GM21619 (cell line): ENCODE data around the gene HSD17B4.
"Not testable (repeated sequence)": the region's sequence is repeated elsewhere in the genome, so short reads cannot be mapped to it uniquely, and the experiment has no call there.

Experiments
- ATAC-seq: cut with Tn5 transposase; IDR thresholded peaks from one replicate; pipeline ENCODE4 v1.9.1; 2021; ENCODE audit not compliant: unreplicated experiment

Gene HSD17B4, protein sequence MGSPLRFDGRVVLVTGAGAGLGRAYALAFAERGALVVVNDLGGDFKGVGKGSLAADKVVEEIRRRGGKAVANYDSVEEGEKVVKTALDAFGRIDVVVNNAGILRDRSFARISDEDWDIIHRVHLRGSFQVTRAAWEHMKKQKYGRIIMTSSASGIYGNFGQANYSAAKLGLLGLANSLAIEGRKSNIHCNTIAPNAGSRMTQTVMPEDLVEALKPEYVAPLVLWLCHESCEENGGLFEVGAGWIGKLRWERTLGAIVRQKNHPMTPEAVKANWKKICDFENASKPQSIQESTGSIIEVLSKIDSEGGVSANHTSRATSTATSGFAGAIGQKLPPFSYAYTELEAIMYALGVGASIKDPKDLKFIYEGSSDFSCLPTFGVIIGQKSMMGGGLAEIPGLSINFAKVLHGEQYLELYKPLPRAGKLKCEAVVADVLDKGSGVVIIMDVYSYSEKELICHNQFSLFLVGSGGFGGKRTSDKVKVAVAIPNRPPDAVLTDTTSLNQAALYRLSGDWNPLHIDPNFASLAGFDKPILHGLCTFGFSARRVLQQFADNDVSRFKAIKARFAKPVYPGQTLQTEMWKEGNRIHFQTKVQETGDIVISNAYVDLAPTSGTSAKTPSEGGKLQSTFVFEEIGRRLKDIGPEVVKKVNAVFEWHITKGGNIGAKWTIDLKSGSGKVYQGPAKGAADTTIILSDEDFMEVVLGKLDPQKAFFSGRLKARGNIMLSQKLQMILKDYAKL

DNA sequence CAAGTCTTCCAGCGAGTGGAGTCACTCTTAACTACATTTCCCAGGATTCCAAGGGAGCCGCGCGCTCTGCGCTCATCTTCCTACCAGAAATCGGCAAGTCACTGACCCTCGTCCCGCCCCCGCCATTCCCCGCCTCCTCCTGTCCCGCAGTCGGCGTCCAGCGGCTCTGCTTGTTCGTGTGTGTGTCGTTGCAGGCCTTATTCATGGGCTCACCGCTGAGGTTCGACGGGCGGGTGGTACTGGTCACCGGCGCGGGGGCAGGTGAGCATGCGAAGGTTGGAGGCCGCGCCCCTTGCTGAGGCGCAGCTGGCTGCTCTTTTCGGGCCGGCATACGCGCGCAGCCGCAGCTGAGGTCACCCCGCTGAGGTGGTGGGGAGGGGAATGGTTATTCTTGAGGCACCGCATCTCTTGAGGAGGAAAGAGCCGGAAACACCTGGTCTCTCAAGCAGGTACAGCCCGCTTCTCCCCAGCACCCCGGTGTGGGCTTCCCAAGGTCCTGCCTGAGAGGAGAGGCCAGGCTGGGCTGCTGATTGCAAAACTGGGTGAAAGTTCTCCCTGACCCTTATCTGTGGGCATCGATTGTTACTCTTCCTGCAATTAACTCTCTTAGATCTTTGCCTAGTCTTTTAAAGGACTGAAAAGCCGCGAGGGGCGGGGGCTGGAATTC, at the start of gene HSD17B4:
HSD17B4 (plus strand) TSS at position 125 of the 667 bp plus-strand sequence; CDS start at position 204, 79 bp downstream.
- ATAC-seq = peak; percentile 94

DNA sequence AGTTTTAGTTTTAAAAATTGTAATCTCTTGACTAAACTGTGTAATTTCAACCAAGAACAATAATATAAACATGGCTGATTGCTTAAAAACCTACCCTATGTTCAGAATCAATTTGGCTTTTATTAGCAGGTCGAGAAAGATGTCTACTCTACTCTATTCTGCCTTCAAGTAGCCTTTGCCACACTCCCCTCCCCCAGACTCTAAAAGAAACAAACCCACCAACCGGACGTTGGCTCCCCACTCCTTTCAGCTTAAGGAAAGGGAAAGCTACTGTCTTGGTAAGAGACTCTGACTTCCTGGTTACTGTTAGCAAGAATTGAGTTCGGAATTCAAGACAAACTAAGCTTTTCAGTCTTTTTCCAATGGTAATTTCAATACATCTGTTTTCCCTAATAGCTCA, 49.7 kb upstream of the HSD17B4 start:
- ATAC-seq = no peak

DNA sequence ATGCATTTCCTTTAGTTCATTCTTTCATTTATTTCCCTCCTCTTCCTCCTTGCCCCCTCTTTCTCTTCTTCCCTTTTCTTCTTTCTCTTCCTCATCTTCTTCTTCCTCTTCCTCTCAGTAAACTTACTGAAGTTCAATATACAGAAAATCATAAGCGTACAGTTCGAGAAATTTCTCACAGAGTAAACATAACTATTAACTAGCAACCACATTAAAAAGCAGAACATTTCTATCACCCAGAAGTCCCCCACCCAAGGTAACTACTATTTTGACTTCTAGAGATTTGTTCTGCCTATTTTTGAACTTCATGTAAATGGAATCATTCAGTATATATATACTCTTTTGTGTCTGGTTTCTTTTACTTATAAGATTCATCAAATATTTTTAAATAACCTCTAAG, 48.3 kb upstream of the HSD17B4 start:
- no peak for ATAC-seq

DNA sequence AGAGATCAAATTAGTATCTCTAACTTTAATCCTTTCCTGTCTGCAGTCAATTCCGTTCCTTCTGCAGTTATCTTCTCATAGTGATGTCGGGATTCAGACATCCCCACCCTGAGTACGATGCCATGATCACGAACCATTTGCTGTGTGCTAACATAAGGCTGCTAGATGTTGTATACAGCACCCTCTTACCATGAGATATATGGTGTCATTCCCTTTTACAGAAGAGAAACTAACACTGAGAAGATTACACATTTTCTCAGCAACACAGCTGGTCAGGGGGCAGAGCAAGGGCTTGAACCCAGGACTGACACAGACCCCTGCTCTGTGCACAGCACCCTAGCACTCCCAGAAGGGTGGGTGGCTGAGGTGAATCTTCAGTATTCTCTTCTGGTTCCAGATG, 46.9 kb upstream of the HSD17B4 start:
- peak; percentile 34 for ATAC-seq

DNA sequence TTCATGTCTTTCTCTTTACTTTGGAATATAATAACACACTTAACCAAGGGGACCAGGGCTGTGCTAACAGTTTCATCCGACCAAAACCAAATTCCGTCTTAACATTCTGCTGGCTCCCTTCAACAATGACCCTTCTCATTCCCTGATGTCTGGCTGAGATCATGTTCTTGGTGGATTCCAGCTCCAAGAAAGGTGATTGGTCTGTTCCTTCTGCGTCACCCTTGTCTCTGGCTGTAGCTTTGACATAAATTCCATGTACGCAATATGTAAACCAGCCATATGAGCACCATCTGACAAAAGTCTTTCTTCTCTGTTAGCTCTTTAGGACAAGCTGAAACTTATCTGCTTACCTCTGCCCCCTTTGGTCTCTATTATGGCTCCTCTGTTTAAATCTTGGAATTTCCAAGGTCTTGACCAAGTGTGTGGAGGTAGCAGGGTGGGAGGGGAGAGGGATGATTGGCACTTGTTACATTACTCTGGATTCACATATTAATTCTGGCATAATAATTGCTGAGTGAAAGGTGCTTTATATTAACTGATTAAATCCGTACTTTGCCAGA, 45.7 kb upstream of the HSD17B4 start:
- no peak for ATAC-seq

DNA sequence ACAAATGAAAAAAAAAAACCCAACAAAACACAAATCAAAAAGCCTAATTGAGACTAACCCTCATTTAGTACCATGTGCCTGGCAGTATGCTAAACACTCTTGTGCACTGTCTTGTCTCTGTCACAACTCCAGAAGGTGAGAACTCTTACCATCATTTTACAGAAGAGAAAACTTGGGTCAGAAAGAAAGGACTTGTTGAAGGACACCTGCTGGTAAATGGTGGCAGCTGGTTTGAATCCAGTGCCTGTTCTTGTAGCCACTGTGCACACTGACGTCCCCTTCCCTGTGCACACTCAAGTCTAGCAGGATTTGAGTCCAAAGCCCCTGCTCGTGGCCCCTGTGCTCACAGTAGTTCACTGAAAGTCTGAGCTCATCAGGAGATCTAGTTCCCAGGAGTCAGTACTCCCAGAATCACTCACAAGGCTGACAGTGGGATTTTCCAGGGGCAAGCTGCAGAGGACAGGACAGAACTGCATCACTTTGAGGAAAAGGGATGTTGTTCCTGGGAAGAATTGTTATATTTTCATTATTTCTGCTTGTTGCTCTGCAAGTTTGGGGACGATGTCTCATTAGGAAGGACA, 43.0 kb upstream of the HSD17B4 start:
- ATAC-seq = peak; percentile 42

DNA sequence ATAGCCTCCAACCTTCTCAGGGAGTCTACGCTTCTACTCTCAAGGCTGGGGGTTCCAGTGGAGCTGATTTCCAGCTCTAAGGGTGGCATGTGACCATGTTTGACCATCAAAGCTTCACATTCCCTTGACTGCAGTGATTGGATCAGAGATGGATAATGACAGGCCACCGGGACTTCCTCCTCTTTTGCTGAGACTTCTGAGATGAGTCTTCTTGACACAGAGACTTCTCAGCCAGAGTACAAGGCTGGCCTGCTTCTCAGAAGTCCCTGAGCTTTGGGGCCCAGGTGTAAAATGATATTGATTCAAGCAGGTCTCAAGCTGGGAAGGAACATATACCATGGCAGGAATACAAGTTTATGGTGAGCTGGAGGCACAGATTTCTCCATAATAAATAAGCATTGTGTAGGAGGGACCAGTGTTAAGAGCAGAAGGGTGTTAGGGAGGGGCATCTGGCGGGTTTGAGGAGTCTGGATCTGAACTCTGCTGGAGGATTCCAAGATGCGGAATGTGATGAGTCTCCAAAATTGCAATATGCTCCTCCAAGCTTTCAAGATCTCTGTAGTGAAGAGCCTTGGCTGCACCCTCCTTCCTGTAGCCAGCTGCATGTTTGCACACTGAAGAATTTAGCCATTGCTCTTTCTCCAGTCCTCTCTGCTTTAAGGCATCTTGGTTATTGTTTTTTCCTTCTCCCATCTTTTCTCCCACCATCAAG, 41.7 kb upstream of the HSD17B4 start:
- no peak for ATAC-seq

DNA sequence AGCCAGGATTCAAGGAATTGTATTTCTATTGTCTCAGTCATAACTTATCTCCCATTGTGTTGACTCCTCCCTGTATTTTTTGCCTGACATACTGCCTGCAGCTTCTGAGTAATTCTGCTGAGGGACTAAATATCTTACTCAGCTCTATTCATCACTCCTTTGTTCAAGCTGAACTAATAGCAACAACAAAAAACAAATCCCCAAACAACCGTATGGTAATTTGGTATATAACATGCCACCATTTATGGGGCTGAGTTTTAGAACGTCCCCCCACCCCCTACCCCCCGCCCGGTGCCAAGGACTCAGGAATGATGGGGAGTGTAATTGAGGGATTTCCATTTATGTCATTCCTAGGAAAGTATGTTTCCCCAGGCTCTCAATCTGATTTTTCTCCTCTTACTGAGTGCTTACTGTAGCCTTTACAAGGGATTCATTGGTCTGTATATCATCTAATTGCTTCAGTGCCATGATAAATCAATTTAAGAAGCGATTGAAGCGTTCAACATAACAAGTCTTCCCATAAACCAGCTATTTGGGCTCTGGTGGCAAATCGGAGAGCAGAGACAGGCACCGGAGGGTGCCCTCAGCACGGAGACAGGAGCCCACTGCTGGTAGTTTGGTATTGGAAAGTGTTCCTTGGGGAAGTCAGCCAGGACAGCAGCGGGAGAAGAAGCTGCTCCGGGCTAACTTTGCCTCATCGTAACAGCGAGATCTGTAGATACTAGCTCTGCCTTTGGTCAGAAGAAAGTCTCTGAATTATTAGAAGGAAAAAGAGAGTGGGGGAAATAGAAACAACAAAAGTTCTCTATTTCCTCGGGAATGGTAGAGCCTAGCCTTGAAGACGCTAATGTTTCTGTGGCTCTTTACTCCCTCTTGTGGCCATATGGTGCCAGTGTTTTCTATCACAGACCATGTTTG, 40.7 kb upstream of the HSD17B4 start:
- ATAC-seq = peak; percentile 69

DNA sequence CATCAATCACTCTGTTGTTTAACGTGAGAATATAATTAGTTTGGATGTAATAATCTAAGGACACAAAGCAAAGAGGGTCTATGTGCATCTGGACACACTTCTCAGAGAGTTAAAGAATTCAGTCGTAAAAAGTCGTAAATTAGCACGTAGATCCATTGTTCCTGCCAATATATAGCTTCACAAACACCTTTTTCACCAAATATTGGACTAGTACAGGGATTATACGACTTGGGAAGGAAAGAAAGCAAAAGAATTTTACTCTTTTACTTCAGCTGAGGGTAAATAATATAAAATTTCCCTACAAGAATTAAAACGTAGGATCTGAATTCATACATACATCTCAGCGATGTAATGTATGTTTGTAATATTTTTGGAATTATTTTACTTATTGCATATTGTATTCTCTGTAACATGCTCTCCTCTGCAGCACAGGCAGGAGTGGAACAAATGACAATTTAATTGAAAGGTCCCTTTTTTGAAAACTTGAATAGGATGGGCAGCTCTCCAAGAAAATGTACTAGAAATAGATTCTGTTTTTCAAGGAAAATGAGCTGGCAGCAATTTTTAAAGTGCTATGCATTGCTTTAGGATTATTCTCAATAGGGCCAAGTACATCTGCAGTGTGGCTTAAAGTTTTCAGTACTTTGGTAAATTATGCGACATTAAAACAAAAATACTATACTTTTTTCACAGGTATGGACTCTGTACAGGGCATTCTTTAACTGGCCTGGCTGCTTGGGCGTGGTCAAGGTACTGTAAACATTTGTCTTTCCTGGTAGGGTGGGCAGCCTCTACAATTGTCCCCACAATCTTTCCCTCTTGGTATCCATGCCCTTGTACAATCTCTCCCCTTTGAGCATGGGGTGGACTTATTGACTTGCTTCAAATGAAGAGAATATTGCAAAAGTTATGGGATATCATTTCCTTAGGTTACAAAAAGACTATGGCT, 39.7 kb upstream of the HSD17B4 start:
- ATAC-seq = no peak

DNA sequence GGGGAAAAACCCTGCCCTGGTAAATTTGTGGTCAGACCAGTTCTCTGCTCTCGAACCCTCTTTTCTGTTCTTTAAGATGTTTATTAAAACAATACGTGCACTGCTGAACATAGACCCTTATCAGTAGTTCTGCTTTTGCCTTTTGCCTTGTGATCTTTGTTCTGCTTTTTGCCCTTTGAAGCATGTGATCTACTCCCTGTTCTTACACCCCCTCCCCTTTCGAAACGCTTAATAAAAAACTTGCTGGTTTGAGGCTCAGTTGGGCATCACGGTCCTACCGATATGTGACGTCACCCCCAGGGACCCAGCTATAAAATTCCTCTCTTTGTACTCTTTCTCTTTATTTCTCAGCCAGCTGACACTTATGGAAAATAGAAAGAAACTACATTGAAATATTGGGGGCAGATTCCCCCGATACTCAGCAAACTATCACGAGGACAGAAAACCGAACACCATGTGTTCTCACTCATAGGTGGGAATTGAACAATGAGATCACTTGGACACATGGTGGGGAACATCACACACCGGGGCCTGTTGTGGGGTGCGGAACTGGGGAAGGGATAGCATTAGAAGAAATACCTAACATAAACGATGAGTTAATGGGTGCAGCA, 38.1 kb upstream of the HSD17B4 start:
- not testable (repeated sequence) for ATAC-seq

DNA sequence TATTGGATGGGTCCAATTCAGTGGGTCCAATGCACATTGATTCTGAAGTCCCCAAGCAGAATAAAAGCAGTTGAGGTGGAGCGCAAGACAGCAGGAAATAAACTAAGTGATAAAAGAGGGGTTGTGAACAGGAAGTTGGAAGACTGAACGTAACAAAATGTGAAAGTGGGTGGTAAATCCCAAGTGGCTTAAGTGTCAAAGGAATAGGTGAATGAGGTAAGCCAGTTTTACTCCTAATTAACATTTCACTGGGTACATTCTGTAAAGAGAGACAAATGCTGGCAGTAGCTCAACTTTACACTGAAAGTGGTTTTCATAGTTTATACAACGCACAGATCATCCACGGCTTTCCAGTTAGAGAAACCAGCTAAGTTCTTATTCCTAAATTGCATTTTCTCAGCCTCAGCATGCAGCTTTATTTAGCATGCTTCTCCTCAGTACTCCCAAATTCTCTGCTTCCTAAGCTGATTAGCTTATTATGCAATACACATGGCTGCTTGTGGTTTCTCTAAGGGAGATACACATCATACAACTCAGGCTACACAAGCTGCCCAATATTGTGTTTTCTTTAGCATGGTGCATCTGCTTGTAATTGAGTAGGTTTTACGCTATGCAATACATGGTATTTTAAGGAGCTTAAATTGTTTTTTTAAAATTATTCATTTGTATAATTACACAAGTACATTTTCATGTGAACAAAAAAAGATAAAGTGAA, 34.2 kb upstream of the HSD17B4 start:
- peak; percentile 12 for ATAC-seq

DNA sequence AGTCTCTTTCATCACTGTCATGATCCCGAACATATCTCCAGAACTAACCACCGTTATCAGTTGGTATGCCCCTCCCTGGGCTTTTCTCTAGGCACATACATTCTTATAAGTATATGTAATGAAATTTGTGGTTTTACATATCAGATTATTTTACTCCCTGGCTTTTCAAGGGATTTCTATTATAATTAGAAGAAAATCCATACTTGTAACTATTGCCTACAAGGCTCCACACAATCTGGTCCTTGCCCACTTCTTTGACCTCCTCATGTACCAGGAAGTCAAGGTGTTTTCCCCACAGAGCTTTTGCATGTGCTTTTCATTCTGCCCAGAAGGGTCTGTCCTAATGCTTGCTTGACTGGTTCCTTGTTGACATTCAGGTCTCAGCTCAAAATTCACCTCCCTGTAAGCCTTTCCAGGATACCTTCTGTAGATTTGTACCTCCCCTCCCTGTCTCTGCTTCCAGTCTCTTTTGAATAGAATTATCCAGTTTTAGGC, 33.6 kb upstream of the HSD17B4 start:
- ATAC-seq = peak; percentile 87

DNA sequence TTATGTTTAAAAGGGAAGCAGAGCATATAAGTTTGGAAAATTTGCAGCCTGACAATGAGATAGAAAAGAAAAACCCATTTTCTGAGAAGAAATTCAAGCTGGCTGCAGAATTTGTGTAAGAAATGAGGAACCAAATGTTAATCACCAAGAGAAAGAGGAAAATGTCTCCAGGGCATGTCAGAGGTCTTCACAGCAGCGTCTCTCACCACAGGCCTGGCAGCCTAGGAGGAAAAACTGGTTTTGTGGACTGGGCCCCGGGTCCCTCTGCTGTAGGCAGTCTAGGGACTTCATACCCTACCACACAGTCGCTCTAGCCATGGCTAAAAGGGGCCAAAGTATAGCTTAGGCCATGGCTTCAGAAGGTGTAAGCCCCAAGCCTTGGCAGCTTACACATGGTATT, 32.1 kb upstream of the HSD17B4 start:
- no peak for ATAC-seq

DNA sequence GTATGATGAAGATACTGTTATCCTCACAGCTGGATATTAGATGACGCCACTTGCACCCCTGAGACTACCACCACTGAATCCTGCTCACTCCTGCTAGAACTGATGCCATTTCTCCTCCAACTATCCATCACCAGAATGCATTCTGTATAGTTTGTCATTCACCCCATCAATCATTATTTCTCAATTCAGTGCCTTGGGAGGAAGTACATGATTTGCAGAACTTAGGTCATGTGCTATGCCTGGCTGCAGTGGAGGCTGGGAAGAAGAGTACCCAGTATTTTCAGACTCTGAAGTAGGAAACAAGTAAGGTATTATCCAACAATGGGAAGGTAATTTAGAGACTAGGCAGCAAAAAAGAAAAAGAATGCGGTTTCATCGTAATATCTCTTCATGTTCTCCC, 26.2 kb upstream of the HSD17B4 start:
- ATAC-seq = no peak

DNA sequence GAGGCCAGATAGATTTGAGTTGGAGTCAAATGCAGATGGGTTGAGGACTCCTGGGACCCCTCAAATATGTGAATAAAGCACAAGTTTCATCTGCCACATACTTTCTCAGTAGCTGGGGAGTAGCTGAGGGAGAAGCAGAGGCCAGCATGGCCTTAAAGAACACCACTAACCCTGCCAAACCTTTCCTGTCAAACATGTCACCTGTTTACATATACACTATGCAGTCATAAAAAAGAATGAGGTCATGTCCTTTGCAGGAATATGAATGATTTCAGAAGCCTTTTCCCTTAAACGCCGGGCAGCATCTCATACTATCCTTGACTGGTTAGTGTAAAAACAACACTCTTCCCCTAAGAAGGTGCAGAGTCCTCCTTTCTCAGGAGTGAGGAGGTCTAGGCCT, 25.2 kb upstream of the HSD17B4 start:
- ATAC-seq = no peak

DNA sequence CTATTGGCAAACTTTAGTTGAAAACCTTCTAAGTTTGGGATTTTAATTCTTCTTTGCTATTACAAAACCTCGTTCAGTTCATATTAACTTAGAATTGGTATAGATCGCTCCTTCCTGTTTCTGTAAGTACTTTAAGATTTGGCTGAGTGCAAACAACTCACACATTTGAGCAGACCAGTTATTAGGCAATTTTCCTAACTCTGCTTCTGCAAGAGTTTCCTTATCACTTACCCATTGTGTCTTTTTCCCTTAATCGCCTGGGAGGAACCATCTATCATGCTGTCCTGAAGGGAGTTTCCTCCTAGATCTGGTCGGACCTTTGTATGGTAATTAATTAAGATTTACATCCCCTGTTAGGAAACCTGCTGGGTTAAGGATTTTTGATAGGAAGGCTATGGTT, 24.7 kb upstream of the HSD17B4 start:
- ATAC-seq = not testable (repeated sequence)

DNA sequence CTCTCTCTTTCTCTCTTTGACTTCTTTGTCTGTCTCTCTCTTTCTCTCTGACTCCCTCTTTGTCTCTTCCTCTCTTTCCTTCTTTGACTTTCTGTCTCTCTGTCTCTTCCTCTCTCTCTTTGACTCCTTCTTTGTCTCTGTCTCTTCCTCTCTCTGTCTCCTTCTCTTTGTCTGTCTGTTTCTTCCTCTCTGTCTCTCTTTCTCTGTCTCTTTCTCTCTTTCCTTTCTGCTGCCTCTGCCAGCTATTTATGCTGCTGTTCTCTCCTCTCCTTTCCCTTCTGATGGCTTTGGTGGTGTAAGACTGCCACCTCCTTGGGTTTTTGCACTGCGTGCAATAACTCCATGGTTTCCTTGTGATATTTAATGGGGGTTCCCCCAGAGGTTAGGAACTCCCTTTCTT, 24.1 kb upstream of the HSD17B4 start:
- not testable (repeated sequence) for ATAC-seq
